Activated naive CD4-positive, alpha-beta T cell treated with anti-CD3 and anti-CD28 coated beads for 36 hours (primary cell): Measurements from ENCODE around the gene ISM2. TPM values are rescaled to one million over a fixed set of nuclear protein-coding genes. Genes with fewer than 3 reads are reported as not detected.

ENCODE experiments used
- CTCF ChIA-PET: fragments of 350-600 bp; sonication (Branson Sonifier 250); formaldehyde crosslinking; loops from one replicate; lab custom pipeline; 2021; ENCODE audit warnings: antibody characterized with exemption; lab: Charles Lee
- DNase-seq: peaks from one replicate; pipeline ENCODE4 v3.0.0-alpha.2; 2020
- H3K27ac Mint-ChIP-seq: one replicate; pipeline ENCODE4 v1.8.0; 2021; ENCODE audit warnings: mild to moderate bottlenecking, mixed read lengths
- H3K27me3 Mint-ChIP-seq: one replicate; pipeline ENCODE4 v1.8.0; 2021; ENCODE audit warnings: low read depth, mixed read lengths
- H3K36me3 Mint-ChIP-seq: one replicate; pipeline ENCODE4 v1.8.0; 2021; ENCODE audit warnings: low read depth, mixed read lengths
- H3K4me1 Mint-ChIP-seq: one replicate; pipeline ENCODE4 v1.8.0; 2021; ENCODE audit warnings: low read depth, mixed read lengths
- H3K4me3 Mint-ChIP-seq: one replicate; pipeline ENCODE4 v1.8.0; 2021; ENCODE audit warnings: mild to moderate bottlenecking, moderate library complexity, mixed read lengths
- H3K9me3 Mint-ChIP-seq: one replicate; pipeline ENCODE4 v1.8.0; 2021; ENCODE audit warnings: mixed read lengths
- intact Hi-C: fragments of 100-400 bp; cut with micrococcal nuclease; formaldehyde crosslinking; loops from one replicate; pipeline ENCODE4 v1.15.1; 2023
- total RNA-seq, 2 experiments: library from RNA; stranded (reverse); gene quantifications; one replicate each; pipeline ENCODE4 v1.2.3, GENCODE V29; 2021

The ISM2 gene
- total RNA-seq, 2 experiments from 2014 or later = not detected

- CTCF ChIA-PET = interaction anchor here (0.5 to 1.0 kb wide), 3 partner anchors 26 to 358 kb away, joined by 3 read pairs; no protein-coding TSS in a partner anchor
- peak; percentile 98 for DNase-seq
These were observed 40.9 kb downstream of the ISM2 start, which contains the start of the genes AHSA1 and VIPAS39 for GRCh38 chr14:77457522-77458248. AHSA1 (plus strand) TSS chr14:77458093; CDS start chr14:77458190, 97 bp downstream. VIPAS39 (minus strand) TSS chr14:77457601; CDS start chr14:77454102, 3,499 bp downstream.

GRCh38 chr14:77457115-77457521, 41.5 kb downstream of the ISM2 start:
- Mint-ChIP-seq H3K4me3 (peak overlapping the region; percentile 100), H3K9me3 (no peaks in the 10 kb centered on the region), H3K4me1 (peaks cover 32% of the 10 kb centered on the region), H3K27me3 (no peaks in the 10 kb centered on the region), H3K36me3 (peaks cover 29% of the 10 kb centered on the region), H3K27ac (peak overlapping the region; percentile 100)
- CTCF ChIA-PET = interaction anchor here (0.5 to 0.7 kb wide), 3 partner anchors 141 to 357 kb away, joined by 3 to 4 read pairs (median 3); no protein-coding TSS in a partner anchor
- no peak for DNase-seq
- intact Hi-C loops = loop anchor here (1.0 to 5.0 kb wide), 9 partner anchors 80 to 415 kb away; partner anchors contain the start of genes ADCK1, ALKBH1, GSTZ1 and SAMD15

More at GRCh38 chr14:77457522-77458248, 40.9 kb downstream of the ISM2 start, which contains the start of the genes AHSA1 and VIPAS39:
- H3K36me3 Mint-ChIP-seq = peaks cover 33% of the 10 kb centered on the region
- intact Hi-C loops = loop anchor here (1.0 to 5.0 kb wide), 10 partner anchors 80 to 415 kb away; partner anchors contain the start of genes ADCK1, ALKBH1, CIPC and GSTZ1
- H3K4me1 Mint-ChIP-seq = peaks cover 32% of the 10 kb centered on the region
- no peaks in the 10 kb centered on the region for H3K27me3 Mint-ChIP-seq
- H3K27ac Mint-ChIP-seq = peak within 1 kb of the TSS; percentile 100
- peak within 1 kb of the TSS; percentile 100 for H3K4me3 Mint-ChIP-seq
- H3K9me3 Mint-ChIP-seq = no peaks in the 10 kb centered on the region

- Mint-ChIP-seq H3K27ac (no peak overlapping the region), H3K9me3 (no peaks in the 10 kb centered on the region), H3K4me1 (peaks cover 23% of the 10 kb centered on the region), H3K27me3 (no peaks in the 10 kb centered on the region), H3K4me3 (peak overlapping the region; percentile 100), H3K36me3 (peaks cover 21% of the 10 kb centered on the region)
- intact Hi-C loops = loop anchor here (5.0 kb wide), 1 partner anchor 414 kb away; no protein-coding TSS in a partner anchor
- DNase-seq = no peak
- CTCF ChIA-PET = no interaction called here
These were observed 42.5 kb downstream of the ISM2 start for GRCh38 chr14:77455966-77456640.

- Mint-ChIP-seq H3K9me3 (no peaks in the 10 kb centered on the region), H3K36me3 (peaks cover 19% of the 10 kb centered on the region)
- CTCF ChIA-PET = no interaction called here
These were observed 56.4 kb downstream of the ISM2 start for GRCh38 chr14:77442196-77442595.

GRCh38 chr14:77439861-77440260, 58.8 kb downstream of the ISM2 start:
- H3K4me1 Mint-ChIP-seq = no peaks in the 10 kb centered on the region
- no peaks in the 10 kb centered on the region for H3K27me3 Mint-ChIP-seq
- peaks cover 29% of the 10 kb centered on the region for H3K36me3 Mint-ChIP-seq
- H3K27ac Mint-ChIP-seq = no peak overlapping the region
- intact Hi-C loops = no loop called here
- CTCF ChIA-PET = no interaction called here
- no peak for DNase-seq
- no peaks in the 10 kb centered on the region for H3K9me3 Mint-ChIP-seq
- H3K4me3 Mint-ChIP-seq = no peak overlapping the region

More at GRCh38 chr14:77442196-77442595, 56.4 kb downstream of the ISM2 start:
- no peaks in the 10 kb centered on the region for H3K4me1 Mint-ChIP-seq
- intact Hi-C loops = no loop called here
- no peak for DNase-seq
- H3K27me3 Mint-ChIP-seq = no peaks in the 10 kb centered on the region
- H3K27ac Mint-ChIP-seq = no peak overlapping the region
- no peak overlapping the region for H3K4me3 Mint-ChIP-seq

GRCh38 chr14:77438596-77438995, 60.0 kb downstream of the ISM2 start:
- DNase-seq = no peak
- H3K27me3 Mint-ChIP-seq = no peaks in the 10 kb centered on the region
- H3K4me1 Mint-ChIP-seq = no peaks in the 10 kb centered on the region
- H3K27ac Mint-ChIP-seq = no peak overlapping the region
- H3K9me3 Mint-ChIP-seq = no peaks in the 10 kb centered on the region
- H3K4me3 Mint-ChIP-seq = no peak overlapping the region
- CTCF ChIA-PET = interaction anchor here (1.2 to 1.3 kb wide), 2 partner anchors 21 to 122 kb away, joined by 3 read pairs; no protein-coding TSS in a partner anchor
- H3K36me3 Mint-ChIP-seq = peaks cover 34% of the 10 kb centered on the region
- intact Hi-C loops = no loop called here

- no peaks in the 10 kb centered on the region for H3K4me1 Mint-ChIP-seq
- no peaks in the 10 kb centered on the region for H3K27me3 Mint-ChIP-seq
- intact Hi-C loops = no loop called here
- H3K4me3 Mint-ChIP-seq = no peak overlapping the region
- no peak for DNase-seq
- H3K36me3 Mint-ChIP-seq = peaks cover 24% of the 10 kb centered on the region
- CTCF ChIA-PET = no interaction called here
- no peak overlapping the region for H3K27ac Mint-ChIP-seq
- H3K9me3 Mint-ChIP-seq = no peaks in the 10 kb centered on the region
These were observed 62.6 kb downstream of the ISM2 start for GRCh38 chr14:77436042-77436441.

- no peaks in the 10 kb centered on the region for H3K4me1 Mint-ChIP-seq
- CTCF ChIA-PET = no interaction called here
- H3K4me3 Mint-ChIP-seq = no peak overlapping the region
- H3K27ac Mint-ChIP-seq = no peak overlapping the region
- H3K9me3 Mint-ChIP-seq = peaks cover 5% of the 10 kb centered on the region
- no peaks in the 10 kb centered on the region for H3K27me3 Mint-ChIP-seq
- intact Hi-C loops = no loop called here
- no peak for DNase-seq
- H3K36me3 Mint-ChIP-seq = peaks cover 60% of the 10 kb centered on the region
These were observed 72.2 kb downstream of the ISM2 start for GRCh38 chr14:77426396-77426795.

- Mint-ChIP-seq H3K4me3 (no peak overlapping the region), H3K4me1 (no peaks in the 10 kb centered on the region), H3K36me3 (peaks cover 62% of the 10 kb centered on the region), H3K27ac (no peak overlapping the region), H3K27me3 (no peaks in the 10 kb centered on the region), H3K9me3 (peaks cover 9% of the 10 kb centered on the region)
- CTCF ChIA-PET = no interaction called here
- DNase-seq = no peak
- intact Hi-C loops = no loop called here
These were observed 73.8 kb downstream of the ISM2 start for GRCh38 chr14:77424862-77425261.

Other genes with a start within 250 kb of the ISM2 start
- gene NGB, start 227.6 kb downstream of the ISM2 start, total RNA-seq = not detected
- 10 to 100 TPM; 11.3 to 14.5 TPM for gene POMT2, start 177.9 kb downstream of the ISM2 start, total RNA-seq
- gene GSTZ1, start 177.8 kb downstream of the ISM2 start, total RNA-seq = 10 to 100 TPM; 26.9 TPM
- 10 to 100 TPM; 21.5 to 21.7 TPM for gene TMED8, start 121.7 kb downstream of the ISM2 start, total RNA-seq
- gene SAMD15, start 121.4 kb downstream of the ISM2 start, total RNA-seq = under 1 TPM in 1 of 2 experiments, not detected in 1; 0.10 TPM
- under 1 TPM; 0.30 to 0.38 TPM for gene NOXRED1, start 75.3 kb downstream of the ISM2 start, total RNA-seq
- 10 to 100 TPM; 12.3 to 13.3 TPM for gene VIPAS39, start 41.2 kb downstream of the ISM2 start, total RNA-seq
- gene AHSA1, start 40.7 kb downstream of the ISM2 start, total RNA-seq = 100 to 1,000 TPM; 230 to 246 TPM
- 10 to 100 TPM; 16.1 to 18.1 TPM for gene SPTLC2, start 117.8 kb upstream of the ISM2 start, total RNA-seq
- gene ALKBH1, start 209.2 kb upstream of the ISM2 start, total RNA-seq = 10 to 100 TPM; 13.5 to 14.5 TPM
- 100 to 1,000 TPM; 134 to 149 TPM for gene SLIRP, start 209.3 kb upstream of the ISM2 start, total RNA-seq